Stimulated activated naive CD8-positive, alpha-beta T cell treated with anti-CD3 and anti-CD28 coated beads, Interleukin-15, Interleukin-2, amounts not matched to agents 100 ng/mL and 50 ng/mL, for 24 hours (primary cell): ENCODE measurements around the gene TDRD3.

Experiments
- H3K27ac Mint-ChIP-seq: one replicate; pipeline ENCODE4 v1.8.0; 2021; ENCODE audit warnings: mild to moderate bottlenecking, mixed read lengths
- H3K27me3 Mint-ChIP-seq: one replicate; pipeline ENCODE4 v1.8.0; 2021; ENCODE audit warnings: mixed read lengths
- H3K36me3 Mint-ChIP-seq: one replicate; pipeline ENCODE4 v1.8.0; 2021; ENCODE audit warnings: low read depth, mixed read lengths
- H3K4me1 Mint-ChIP-seq: one replicate; pipeline ENCODE4 v1.8.0; 2021; ENCODE audit warnings: low read depth, mixed read lengths
- H3K4me3 Mint-ChIP-seq: one replicate; pipeline ENCODE4 v1.8.0; 2021; ENCODE audit warnings: mild to moderate bottlenecking, mixed read lengths
- H3K9me3 Mint-ChIP-seq: one replicate; pipeline ENCODE4 v1.8.0; 2021; ENCODE audit warnings: mixed read lengths

The TDRD3 gene

GRCh38 chr13:60463787-60464186 lies 66.8 kb downstream of the TDRD3 start:
- no peaks in the 10 kb centered on the region for H3K4me1 Mint-ChIP-seq

GRCh38 chr13:60467098-60467497 lies 70.1 kb downstream of the TDRD3 start:
- no peaks in the 10 kb centered on the region for H3K4me1 Mint-ChIP-seq
- no peak overlapping the region for H3K4me3 Mint-ChIP-seq
- H3K36me3 Mint-ChIP-seq: peaks cover 43% of the 10 kb centered on the region
- no peaks in the 10 kb centered on the region for H3K27me3 Mint-ChIP-seq
- no peak overlapping the region for H3K27ac Mint-ChIP-seq
- H3K9me3 Mint-ChIP-seq: peaks cover 6% of the 10 kb centered on the region

More at GRCh38 chr13:60463787-60464186, 66.8 kb downstream of the TDRD3 start:
- Mint-ChIP-seq H3K4me3 (no peak overlapping the region), H3K36me3 (peaks cover 36% of the 10 kb centered on the region), H3K9me3 (no peaks in the 10 kb centered on the region), H3K27me3 (no peaks in the 10 kb centered on the region), H3K27ac (no peak overlapping the region)

GRCh38 chr13:60479273-60479672 lies 82.3 kb downstream of the TDRD3 start:
- H3K4me3 Mint-ChIP-seq: no peak overlapping the region
- no peaks in the 10 kb centered on the region for H3K4me1 Mint-ChIP-seq

GRCh38 chr13:60482012-60482411 lies 85.0 kb downstream of the TDRD3 start:
- Mint-ChIP-seq H3K27me3 (no peaks in the 10 kb centered on the region), H3K4me3 (no peak overlapping the region), H3K36me3 (peaks cover 81% of the 10 kb centered on the region), H3K4me1 (no peaks in the 10 kb centered on the region), H3K27ac (no peak overlapping the region), H3K9me3 (peaks cover 8% of the 10 kb centered on the region)

More at GRCh38 chr13:60479273-60479672, 82.3 kb downstream of the TDRD3 start:
- Mint-ChIP-seq H3K27me3 (no peaks in the 10 kb centered on the region), H3K9me3 (peaks cover 18% of the 10 kb centered on the region), H3K36me3 (peaks cover 81% of the 10 kb centered on the region), H3K27ac (no peak overlapping the region)

- H3K4me1 Mint-ChIP-seq: peaks cover 7% of the 10 kb centered on the region
- peaks cover 12% of the 10 kb centered on the region for H3K9me3 Mint-ChIP-seq
- H3K4me3 Mint-ChIP-seq: no peak overlapping the region
- no peak overlapping the region for H3K27ac Mint-ChIP-seq
- no peaks in the 10 kb centered on the region for H3K27me3 Mint-ChIP-seq
- peaks cover 80% of the 10 kb centered on the region for H3K36me3 Mint-ChIP-seq
These were observed 87.8 kb downstream of the TDRD3 start for GRCh38 chr13:60484865-60485264.

GRCh38 chr13:60491531-60491930 lies 94.5 kb downstream of the TDRD3 start:
- peaks cover 71% of the 10 kb centered on the region for H3K36me3 Mint-ChIP-seq
- peaks cover 7% of the 10 kb centered on the region for H3K4me1 Mint-ChIP-seq
- H3K27me3 Mint-ChIP-seq: no peaks in the 10 kb centered on the region
- no peak overlapping the region for H3K4me3 Mint-ChIP-seq
- no peak overlapping the region for H3K27ac Mint-ChIP-seq
- H3K9me3 Mint-ChIP-seq: peaks cover 20% of the 10 kb centered on the region

GRCh38 chr13:60492187-60492586 lies 95.2 kb downstream of the TDRD3 start:
- Mint-ChIP-seq H3K36me3 (peaks cover 74% of the 10 kb centered on the region), H3K4me3 (no peak overlapping the region), H3K27me3 (no peaks in the 10 kb centered on the region), H3K9me3 (peaks cover 16% of the 10 kb centered on the region), H3K4me1 (peaks cover 7% of the 10 kb centered on the region), H3K27ac (no peak overlapping the region)

GRCh38 chr13:60494296-60494695 lies 97.3 kb downstream of the TDRD3 start:
- no peak overlapping the region for H3K4me3 Mint-ChIP-seq
- peaks cover 74% of the 10 kb centered on the region for H3K36me3 Mint-ChIP-seq
- no peak overlapping the region for H3K27ac Mint-ChIP-seq
- no peaks in the 10 kb centered on the region for H3K4me1 Mint-ChIP-seq
- no peaks in the 10 kb centered on the region for H3K27me3 Mint-ChIP-seq
- H3K9me3 Mint-ChIP-seq: peaks cover 11% of the 10 kb centered on the region

GRCh38 chr13:60501236-60501635 lies 104.2 kb downstream of the TDRD3 start:
- H3K4me1 Mint-ChIP-seq: no peaks in the 10 kb centered on the region
- H3K4me3 Mint-ChIP-seq: no peak overlapping the region
- no peaks in the 10 kb centered on the region for H3K27me3 Mint-ChIP-seq
- no peak overlapping the region for H3K27ac Mint-ChIP-seq
- peaks cover 16% of the 10 kb centered on the region for H3K9me3 Mint-ChIP-seq
- H3K36me3 Mint-ChIP-seq: peaks cover 79% of the 10 kb centered on the region

- no peaks in the 10 kb centered on the region for H3K4me1 Mint-ChIP-seq
- H3K27me3 Mint-ChIP-seq: no peaks in the 10 kb centered on the region
- peaks cover 15% of the 10 kb centered on the region for H3K9me3 Mint-ChIP-seq
- no peak overlapping the region for H3K4me3 Mint-ChIP-seq
- H3K36me3 Mint-ChIP-seq: peaks cover 70% of the 10 kb centered on the region
- H3K27ac Mint-ChIP-seq: no peak overlapping the region
These were observed 112.8 kb downstream of the TDRD3 start for GRCh38 chr13:60509601-60510386.

- Mint-ChIP-seq H3K27ac (no peak overlapping the region), H3K27me3 (no peaks in the 10 kb centered on the region), H3K9me3 (peaks cover 11% of the 10 kb centered on the region), H3K4me1 (no peaks in the 10 kb centered on the region), H3K36me3 (peaks cover 72% of the 10 kb centered on the region), H3K4me3 (no peak overlapping the region)
These were observed 114.6 kb downstream of the TDRD3 start for GRCh38 chr13:60511637-60512036.

GRCh38 chr13:60514891-60515290 lies 117.9 kb downstream of the TDRD3 start:
- no peaks in the 10 kb centered on the region for H3K27me3 Mint-ChIP-seq
- peaks cover 57% of the 10 kb centered on the region for H3K36me3 Mint-ChIP-seq
- no peak overlapping the region for H3K4me3 Mint-ChIP-seq
- peaks cover 11% of the 10 kb centered on the region for H3K9me3 Mint-ChIP-seq
- H3K4me1 Mint-ChIP-seq: no peaks in the 10 kb centered on the region
- H3K27ac Mint-ChIP-seq: no peak overlapping the region

GRCh38 chr13:60519496-60519895 lies 122.5 kb downstream of the TDRD3 start:
- no peaks in the 10 kb centered on the region for H3K4me1 Mint-ChIP-seq
- H3K27ac Mint-ChIP-seq: no peak overlapping the region
- no peaks in the 10 kb centered on the region for H3K27me3 Mint-ChIP-seq
- no peaks in the 10 kb centered on the region for H3K9me3 Mint-ChIP-seq
- H3K4me3 Mint-ChIP-seq: no peak overlapping the region
- peaks cover 27% of the 10 kb centered on the region for H3K36me3 Mint-ChIP-seq

GRCh38 chr13:60520902-60521569 lies 124.0 kb downstream of the TDRD3 start:
- Mint-ChIP-seq H3K27ac (no peak overlapping the region), H3K9me3 (no peaks in the 10 kb centered on the region), H3K27me3 (no peaks in the 10 kb centered on the region), H3K4me3 (no peak overlapping the region), H3K36me3 (peaks cover 20% of the 10 kb centered on the region), H3K4me1 (no peaks in the 10 kb centered on the region)

GRCh38 chr13:60538566-60538965 lies 141.5 kb downstream of the TDRD3 start:
- Mint-ChIP-seq H3K36me3 (peaks cover 19% of the 10 kb centered on the region), H3K9me3 (no peaks in the 10 kb centered on the region), H3K27me3 (no peaks in the 10 kb centered on the region), H3K4me3 (no peak overlapping the region), H3K27ac (no peak overlapping the region), H3K4me1 (no peaks in the 10 kb centered on the region)
